Activated T-cell treated with anti-CD3 and anti-CD28 coated beads for 24 hours (primary cell): Measurements from ENCODE around the gene TMEM17.

Experiments used
- DNase-seq: peaks from one replicate; pipeline ENCODE4 v3.0.0-alpha.2; 2020; ENCODE audit warnings: low read depth

The TMEM17 gene

GRCh38 chr2:62472312-62472711 lies 33.7 kb downstream of the TMEM17 start:
- DNase-seq, result no peak

DNA sequence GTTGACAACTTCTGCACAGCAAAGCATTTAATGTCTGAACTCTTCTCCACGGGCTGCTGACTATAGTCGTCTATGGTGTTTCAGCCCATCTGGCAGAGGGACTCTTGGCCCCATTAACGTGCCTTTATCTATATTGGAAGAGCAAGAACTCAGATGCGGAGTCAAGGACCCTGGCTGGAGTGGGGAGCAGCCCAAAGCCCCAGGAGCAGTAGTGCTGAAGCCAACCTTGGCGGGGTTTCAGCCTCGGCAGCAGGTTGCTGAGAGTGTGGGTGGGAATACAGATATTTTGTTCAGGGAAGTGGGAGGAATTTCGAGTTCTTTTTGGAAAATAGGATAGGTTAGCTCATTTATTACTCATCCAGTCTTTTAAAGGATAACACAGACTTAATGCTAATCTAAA lies 34.2 kb downstream of the TMEM17 start:
- no peak for DNase-seq

DNA sequence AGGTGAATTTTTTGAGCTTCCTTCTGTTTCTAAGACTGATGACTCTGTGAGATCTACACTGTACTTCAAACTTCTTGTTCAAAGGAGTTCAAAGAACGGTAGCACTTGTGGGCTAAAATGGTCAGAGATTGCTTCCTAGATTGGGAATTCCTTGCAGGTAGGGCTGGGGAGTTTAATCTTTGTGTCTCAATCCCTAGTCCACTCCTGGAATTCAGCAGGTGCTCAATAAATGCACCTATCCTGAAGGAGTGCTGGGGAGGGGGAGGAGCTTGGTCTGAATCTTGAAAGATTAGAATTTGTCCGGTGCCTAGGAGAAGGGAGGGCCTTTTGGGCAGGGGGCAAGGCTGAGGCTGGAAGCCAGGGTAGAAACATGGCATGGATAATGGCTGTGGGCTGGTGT lies 34.6 kb downstream of the TMEM17 start:
- DNase-seq, result no peak

DNA sequence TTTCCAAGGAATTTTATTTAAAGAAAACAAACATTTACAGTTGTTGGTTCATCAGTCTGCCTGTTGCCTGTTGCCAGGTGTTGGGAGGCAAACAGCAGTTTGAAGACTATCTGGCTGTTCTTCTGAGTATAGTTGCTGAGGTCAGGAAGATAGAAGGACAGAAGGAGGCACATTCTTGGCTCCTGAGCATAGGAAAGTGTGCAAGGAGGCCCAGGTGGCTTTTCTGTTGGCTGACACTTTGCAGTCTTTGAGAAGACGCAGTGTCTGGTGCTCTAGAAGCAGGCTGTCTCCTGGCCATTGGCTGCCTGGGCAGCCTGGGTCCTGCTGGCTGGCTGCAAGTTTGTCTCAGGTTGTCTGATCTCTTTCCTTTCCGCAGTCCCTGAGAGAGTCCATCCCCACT lies 36.4 kb downstream of the TMEM17 start:
- DNase-seq, result no peak

DNA sequence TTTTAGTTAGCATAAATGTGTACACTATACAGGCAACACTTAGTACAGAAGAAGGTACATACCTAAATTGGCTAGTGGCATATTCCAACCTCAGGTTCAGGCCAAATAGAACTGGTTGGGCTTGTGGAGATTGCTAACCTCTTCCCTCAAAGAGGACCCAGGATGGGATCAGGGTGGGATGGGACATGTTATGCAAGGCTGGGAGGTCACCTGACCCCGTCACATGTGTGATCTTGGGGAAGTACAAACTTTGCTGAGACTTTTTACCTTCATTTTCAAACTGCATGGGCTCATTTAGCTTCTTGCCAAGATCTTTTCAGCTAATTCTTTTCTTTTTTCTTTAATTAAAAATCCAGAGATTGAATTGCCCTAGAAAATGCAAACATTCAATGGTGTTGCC lies 36.9 kb downstream of the TMEM17 start:
- DNase-seq, result no peak

- DNase-seq, result no peak
These were observed 38.3 kb downstream of the TMEM17 start for GRCh38 chr2:62467475-62468321.

DNA sequence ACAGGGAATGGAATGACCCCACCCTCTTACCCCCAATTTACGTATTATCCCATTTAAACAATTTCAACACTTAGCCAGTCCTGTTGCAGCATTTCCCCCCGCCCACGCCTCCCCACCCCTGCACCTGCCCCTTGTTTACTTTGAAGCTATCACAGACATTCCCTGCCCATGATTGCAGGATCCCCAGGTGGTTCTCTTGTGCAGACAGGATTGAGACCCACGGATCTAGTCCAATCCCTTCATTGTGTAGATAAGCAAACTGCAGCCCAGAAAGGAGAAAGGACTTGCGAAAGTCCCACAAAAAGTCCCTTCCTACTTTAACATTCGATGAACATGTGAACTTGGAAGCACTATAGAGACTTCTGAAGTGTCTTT lies 38.9 kb downstream of the TMEM17 start:
- no peak for DNase-seq

DNA sequence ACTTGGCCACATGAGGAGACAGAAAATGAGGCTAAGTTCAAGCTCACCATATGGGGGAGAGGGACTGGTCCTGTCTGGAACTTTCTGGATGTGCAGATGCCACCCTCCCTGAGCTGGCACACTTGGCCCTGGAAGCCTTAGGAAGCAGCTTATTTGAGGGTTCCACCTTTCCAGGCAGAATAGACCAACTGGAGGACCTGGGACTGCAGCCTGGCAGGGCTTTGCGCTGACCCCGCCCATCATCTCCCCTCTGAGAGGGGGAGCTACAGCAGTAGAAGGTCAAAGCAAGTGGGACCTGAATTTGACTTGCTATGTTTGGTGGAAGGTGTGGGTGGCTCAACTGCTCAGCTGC lies 39.5 kb downstream of the TMEM17 start:
- no peak for DNase-seq

DNA sequence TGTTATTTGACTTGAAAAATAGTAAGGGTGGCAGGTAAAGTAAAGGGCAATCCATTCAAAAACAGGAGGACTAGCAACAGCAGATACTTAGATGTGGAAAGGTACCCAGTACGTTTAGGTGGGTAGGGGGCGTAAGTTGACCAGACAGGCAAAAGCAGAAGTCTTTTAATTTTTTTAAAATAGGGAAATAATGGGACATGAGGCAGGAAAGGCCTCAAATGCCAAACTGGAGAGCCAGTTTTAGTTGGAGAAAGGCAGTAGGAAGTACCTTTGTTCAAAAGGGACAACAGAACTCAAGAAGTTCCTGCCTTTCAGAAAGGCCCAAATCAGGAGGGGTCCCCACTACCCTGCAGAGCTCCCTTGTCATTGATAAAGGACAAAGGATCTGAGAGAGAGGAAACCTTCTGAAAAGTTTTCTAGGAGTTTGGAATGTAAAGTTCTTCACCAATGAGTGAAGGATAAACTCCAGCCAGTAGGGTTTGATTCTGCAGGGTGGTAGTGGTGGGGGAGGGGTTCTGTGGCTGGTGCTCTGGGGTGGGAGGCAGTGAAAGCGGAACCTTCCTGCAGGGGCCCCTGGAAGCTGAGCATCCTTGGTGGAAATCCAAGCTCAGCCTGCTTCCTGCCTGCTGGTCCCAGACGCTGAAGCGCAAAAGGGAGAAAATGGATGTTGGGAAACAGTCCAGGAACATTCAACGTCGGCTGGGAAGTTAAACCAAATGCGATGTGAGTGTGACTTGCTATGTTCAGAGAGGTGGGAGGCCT lies 40.1 kb downstream of the TMEM17 start:
- DNase-seq, result no peak

DNA sequence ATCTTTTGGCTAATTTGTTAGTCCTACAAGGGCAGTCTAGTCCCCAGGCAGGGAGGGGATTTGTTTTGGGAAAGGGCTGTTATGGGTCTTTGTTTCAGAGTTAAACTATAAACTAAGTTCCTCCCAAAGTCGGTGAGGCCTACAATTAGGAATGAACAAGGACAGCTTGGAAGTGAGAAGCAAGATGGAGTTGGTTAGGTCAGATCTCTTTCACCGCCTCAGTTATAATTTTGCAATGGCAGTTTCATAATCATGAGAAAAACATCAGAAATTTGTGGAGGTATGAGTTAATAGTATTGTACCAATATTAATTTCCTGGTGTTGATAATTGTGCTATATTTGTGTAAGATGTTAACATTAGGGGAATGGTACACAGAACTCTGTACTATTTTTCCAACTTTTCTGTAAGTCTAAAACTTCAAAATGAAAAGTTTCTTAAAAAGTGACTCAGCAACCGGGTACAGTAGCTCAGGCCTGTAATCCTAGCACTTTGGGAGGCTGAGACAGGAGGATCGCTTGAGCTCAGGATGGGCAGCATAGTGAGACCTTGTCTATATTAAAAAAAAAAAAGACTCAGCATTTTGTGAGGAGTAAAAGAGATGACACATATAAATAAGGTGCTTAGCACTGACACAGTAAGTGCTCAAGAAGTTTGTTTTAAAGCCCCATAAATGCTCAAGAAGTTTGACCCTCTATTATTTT lies 40.8 kb downstream of the TMEM17 start:
- DNase-seq, result no peak

GRCh38 chr2:62464221-62465007 lies 41.6 kb downstream of the TMEM17 start:
- no peak for DNase-seq

GRCh38 chr2:62462211-62462610 lies 43.8 kb downstream of the TMEM17 start:
- DNase-seq, result no peak

DNA sequence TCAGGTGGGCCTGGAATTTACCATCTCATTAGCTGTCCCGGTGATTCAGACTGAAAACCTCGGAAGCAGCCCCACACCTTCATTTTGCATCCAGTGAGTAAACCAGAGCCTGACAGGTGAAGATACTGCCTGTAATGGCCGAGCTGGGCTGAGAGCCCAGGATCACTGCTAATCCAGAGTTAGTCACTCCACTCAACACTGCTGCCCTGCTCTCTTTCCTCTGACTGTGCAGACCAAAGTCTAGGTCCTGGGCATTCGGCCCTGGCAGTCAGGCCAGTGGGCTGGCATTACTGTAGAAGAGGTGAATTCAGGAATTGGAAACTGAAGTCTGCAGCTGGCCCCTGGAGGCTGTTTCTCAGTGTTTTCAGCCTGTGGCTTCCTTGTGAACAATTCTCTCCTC lies 44.3 kb downstream of the TMEM17 start:
- DNase-seq, result no peak

DNA sequence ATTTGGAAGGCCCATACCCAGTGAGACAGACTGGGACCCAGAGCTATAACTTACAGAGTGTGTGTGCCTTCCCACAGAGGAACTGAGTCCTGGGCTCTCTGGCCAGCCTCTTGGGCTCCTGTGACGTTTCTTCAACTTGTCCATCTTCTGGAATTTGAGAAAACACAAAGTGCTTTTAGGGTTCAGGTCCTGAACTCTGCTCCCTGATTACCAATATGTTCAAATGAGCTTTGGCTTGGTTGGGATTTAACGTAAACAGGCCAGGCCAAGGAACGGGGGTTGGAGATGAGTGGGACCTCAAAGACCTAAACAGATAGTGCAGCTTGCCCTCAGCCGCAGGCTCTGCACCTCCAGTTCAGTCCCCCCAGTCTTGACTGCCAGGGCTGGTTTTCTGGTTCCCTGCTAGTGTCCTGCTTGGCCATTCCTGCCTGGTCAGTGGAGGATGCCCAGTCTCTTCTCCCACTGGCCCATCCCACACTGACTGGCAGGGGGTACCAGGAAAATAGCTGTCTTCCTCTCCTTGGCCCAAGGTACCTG lies 44.9 kb downstream of the TMEM17 start:
- no peak for DNase-seq

GRCh38 chr2:62460175-62460574 lies 45.8 kb downstream of the TMEM17 start:
- DNase-seq, result no peak

- no peak for DNase-seq
These were observed 46.3 kb downstream of the TMEM17 start for GRCh38 chr2:62459672-62460071.

- DNase-seq, result no peak
These were observed 46.9 kb downstream of the TMEM17 start for GRCh38 chr2:62459106-62459505.

GRCh38 chr2:62458671-62459081 lies 47.3 kb downstream of the TMEM17 start:
- no peak for DNase-seq

DNA sequence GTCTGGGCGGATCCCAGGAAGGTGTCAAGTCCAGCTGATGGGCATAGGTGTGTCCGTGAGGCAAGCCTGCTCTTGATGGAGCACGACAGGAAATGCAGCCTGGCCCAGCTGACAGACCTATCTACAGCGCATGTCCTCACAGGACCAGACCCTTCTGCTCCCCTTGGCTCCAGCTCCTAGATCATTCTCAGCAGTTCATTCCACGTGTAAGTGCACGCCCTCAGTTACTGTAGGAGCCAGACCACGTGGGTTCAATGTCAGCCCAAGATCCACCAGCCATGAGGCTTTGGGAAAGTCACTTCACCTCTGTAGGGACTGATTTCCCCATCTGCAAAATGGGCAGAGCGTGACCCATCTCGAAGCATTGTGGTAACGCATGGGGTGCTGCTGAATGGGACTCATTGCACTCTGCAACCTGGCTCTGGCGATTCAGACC lies 47.8 kb downstream of the TMEM17 start:
- DNase-seq, result no peak

- DNase-seq, result no peak
These were observed 48.4 kb downstream of the TMEM17 start for GRCh38 chr2:62457556-62457955.

GRCh38 chr2:62456721-62457539 lies 49.1 kb downstream of the TMEM17 start:
- peak; percentile 51 for DNase-seq
